Trophoblast cell (in vitro differentiated cells and primary cell): ENCODE data around the gene RGL1.
A peak's percentile ranks its signal among the peaks of the same experiment; 100 is the strongest.
"Not testable (repeated sequence)": the region's sequence is repeated elsewhere in the genome, so short reads cannot be mapped to it uniquely, and the experiment has no call there.

Experiments used
- DNase-seq, 2 donors: peaks; one replicate each; pipeline ENCODE4 v3.0.0-alpha.2; 2016
- H2AFZ ChIP-seq: 2 replicates; pipeline ENCODE4 v1.6.1; 2013; ENCODE audit warnings: low read length, moderate library complexity, mild to moderate bottlenecking; ENCODE audit not compliant: insufficient read depth, poor library complexity
- H2AK5ac ChIP-seq: 2 replicates; pipeline ENCODE4 v1.6.1; 2013; ENCODE audit warnings: mild to moderate bottlenecking, low read length
- H2BK120ac ChIP-seq: 2 replicates; pipeline ENCODE4 v1.6.1; 2013; ENCODE audit warnings: low read length, mild to moderate bottlenecking, moderate library complexity; ENCODE audit not compliant: insufficient read depth, poor library complexity
- H2BK12ac ChIP-seq: 2 replicates; pipeline ENCODE4 v1.6.1; 2013; ENCODE audit warnings: mild to moderate bottlenecking, low read length, moderate library complexity
- H2BK5ac ChIP-seq: 2 replicates; pipeline ENCODE4 v1.6.1; 2013; ENCODE audit warnings: low read length, low read depth, moderate library complexity, mild to moderate bottlenecking; ENCODE audit not compliant: poor library complexity
- H3K14ac ChIP-seq: 2 replicates; pipeline ENCODE4 v1.6.1; 2013; ENCODE audit warnings: mild to moderate bottlenecking, low read length
- H3K18ac ChIP-seq: 2 replicates; pipeline ENCODE4 v1.6.1; 2013; ENCODE audit warnings: mild to moderate bottlenecking, low read length
- H3K23ac ChIP-seq: 2 replicates; pipeline ENCODE4 v1.6.1; 2013; ENCODE audit warnings: low read length
- H3K27ac ChIP-seq: 2 replicates; pipeline ENCODE4 v1.5.1; 2013; ENCODE audit warnings: low read depth, mild to moderate bottlenecking, inconsistent platforms, low read length, moderate library complexity
- H3K27me3 ChIP-seq: 2 replicates; pipeline ENCODE4 v1.6.1; 2013; ENCODE audit warnings: inconsistent platforms, mild to moderate bottlenecking, low read length, moderate library complexity; ENCODE audit not compliant: insufficient read depth
- H3K36me3 ChIP-seq, 2 experiments: 1 replicate in 1 of 2; 2 replicates in 1 of 2; pipeline ENCODE4 v1.6.1; 2013; ENCODE audit warnings: low read length in 2 of 2, mild to moderate bottlenecking in 2 of 2, moderate library complexity in 1 of 2; ENCODE audit not compliant: insufficient read depth in 2 of 2, control insufficient read depth in 1 of 2
- H3K4ac ChIP-seq: 2 replicates; pipeline ENCODE4 v1.6.1; 2013; ENCODE audit warnings: low read depth, mild to moderate bottlenecking, low read length, moderate library complexity
- H3K4me1 ChIP-seq, 2 experiments: 1 replicate in 1 of 2; 2 replicates in 1 of 2; pipeline ENCODE4 v1.6.1; 2013; ENCODE audit warnings: low read length in 2 of 2, mild to moderate bottlenecking in 2 of 2, moderate library complexity in 1 of 2; ENCODE audit not compliant: insufficient read depth in 2 of 2, control insufficient read depth in 1 of 2
- H3K4me2 ChIP-seq: 2 replicates; pipeline ENCODE4 v1.6.1; 2013; ENCODE audit warnings: inconsistent platforms, mild to moderate bottlenecking, low read length, moderate library complexity
- H3K4me3 ChIP-seq: 2 replicates; pipeline ENCODE4 v1.5.1; 2013; ENCODE audit warnings: mild to moderate bottlenecking, low read depth, low read length, inconsistent platforms
- H3K79me1 ChIP-seq: one replicate; pipeline ENCODE4 v1.6.1; 2013; ENCODE audit warnings: low read length
- H3K79me2 ChIP-seq: 2 replicates; pipeline ENCODE4 v1.6.1; 2013; ENCODE audit warnings: low read length, mild to moderate bottlenecking; ENCODE audit not compliant: control insufficient read depth, insufficient read depth, poor library complexity
- H3K9ac ChIP-seq: 2 replicates; pipeline ENCODE4 v1.6.1; 2013; ENCODE audit warnings: mild to moderate bottlenecking, low read length
- H3K9me3 ChIP-seq: 2 replicates; pipeline ENCODE4 v1.6.1; 2013; ENCODE audit warnings: low read depth, mild to moderate bottlenecking, control low read depth, inconsistent platforms, low read length; ENCODE audit not compliant: insufficient read depth
- H4K12ac ChIP-seq: 2 replicates; pipeline ENCODE4 v1.6.1; 2013; ENCODE audit warnings: low read depth, mild to moderate bottlenecking, low read length, moderate library complexity
- H4K8ac ChIP-seq: 2 replicates; pipeline ENCODE4 v1.6.1; 2013; ENCODE audit warnings: low read depth, mild to moderate bottlenecking, low read length, moderate library complexity
- H4K91ac ChIP-seq: one replicate; pipeline ENCODE4 v1.6.1; 2013; ENCODE audit warnings: low read depth, mild to moderate bottlenecking, low read length, moderate library complexity
- WGBS: extraction: QIAGEN DNeasy Blood & Tissue Kit; methylation state at CpG from one replicate; pipeline ENCODE4 v1.1.7; 2013; ENCODE audit warnings: missing lambda C conversion rate; ENCODE audit not compliant: insufficient read length, insufficient coverage; ENCODE audit errors: extremely low coverage; 5-methylcytosine and 5-hydroxymethylcytosine counted together

The RGL1 gene

DNA sequence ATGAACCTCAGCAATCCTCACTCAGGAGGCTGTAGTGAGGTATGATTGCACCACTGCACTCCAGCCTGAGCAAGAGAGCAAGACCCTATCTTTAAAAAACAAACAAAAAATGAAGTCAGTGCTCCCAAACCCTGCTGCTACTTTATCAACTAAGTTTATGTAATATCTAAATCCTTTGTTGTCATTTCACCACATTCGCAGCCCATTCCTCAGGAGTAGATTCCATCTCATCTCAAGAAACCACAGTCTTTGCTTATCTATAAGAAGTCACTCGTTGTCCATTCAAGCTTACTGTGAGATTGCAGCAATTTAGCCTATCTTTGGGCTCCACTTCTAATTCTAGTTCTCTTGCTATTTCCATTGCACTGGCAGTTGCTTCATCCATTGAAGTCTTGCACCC lies 44.3 kb upstream of the RGL1 start:
- H3K36me3 ChIP-seq = no peaks in the 10 kb centered on the region
- no peak overlapping the region for H4K8ac ChIP-seq
- no peaks in the 10 kb centered on the region for H3K4me1 ChIP-seq

DNA sequence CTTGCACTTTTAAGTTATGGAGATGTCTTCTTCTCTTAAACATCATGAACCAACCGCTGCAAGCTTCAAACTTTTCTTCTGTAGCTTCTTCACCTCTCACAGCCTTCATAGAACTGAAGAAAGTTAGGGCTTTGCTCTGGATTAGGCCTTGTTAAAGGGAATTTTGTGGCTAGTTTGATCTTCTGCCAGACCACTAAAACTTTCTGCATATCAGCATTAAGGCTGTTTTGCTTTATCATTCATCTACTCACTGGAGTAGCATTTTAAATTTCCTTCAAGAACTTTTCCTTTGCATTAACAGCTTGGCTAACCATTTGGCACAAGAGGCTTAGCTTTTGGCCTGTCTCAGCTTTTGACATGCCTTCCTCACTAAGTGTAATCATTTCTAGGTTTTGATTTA lies 43.0 kb upstream of the RGL1 start:
- WGBS = no CpG with 5 or more reads among the region's 1 CpG
- Histone ChIP-seq H3K4ac (no peak overlapping the region), H3K4me1 (no peaks in the 10 kb centered on the region), H4K8ac (no peak overlapping the region), H3K27me3 (no peaks in the 10 kb centered on the region), H3K79me2 (no peaks in the 10 kb centered on the region), H3K79me1 (no peaks in the 10 kb centered on the region), H2AFZ (no peak overlapping the region), H3K14ac (no peak overlapping the region), H3K4me2 (no peak overlapping the region), H3K4me3 (no peak overlapping the region), H4K12ac (no peak overlapping the region), H3K9me3 (no peaks in the 10 kb centered on the region), H4K91ac (no peak overlapping the region), H3K9ac (no peak overlapping the region), H2AK5ac (no peak overlapping the region), H3K23ac (no peak overlapping the region), H2BK120ac (no peak overlapping the region), H3K27ac (no peak overlapping the region), H3K18ac (no peak overlapping the region), H2BK12ac (no peak overlapping the region), H2BK5ac (no peak overlapping the region), H3K36me3 (no peaks in the 10 kb centered on the region)
- DNase-seq = no peak

More for the DNA sequence above, 44.3 kb upstream of the RGL1 start:
- Histone ChIP-seq H2BK12ac (no peak overlapping the region), H3K9me3 (no peaks in the 10 kb centered on the region), H2BK120ac (no peak overlapping the region), H2BK5ac (no peak overlapping the region), H3K27ac (no peak overlapping the region), H3K4me2 (no peak overlapping the region), H2AFZ (no peak overlapping the region), H3K4ac (no peak overlapping the region), H2AK5ac (no peak overlapping the region), H3K18ac (no peak overlapping the region), H3K4me3 (no peak overlapping the region), H4K12ac (no peak overlapping the region), H4K91ac (no peak overlapping the region), H3K23ac (no peak overlapping the region), H3K79me2 (no peaks in the 10 kb centered on the region), H3K9ac (no peak overlapping the region), H3K14ac (no peak overlapping the region), H3K27me3 (no peaks in the 10 kb centered on the region), H3K79me1 (no peaks in the 10 kb centered on the region)
- WGBS = no CpG with 5 or more reads among the region's 2 CpGs
- peak; percentile 23 to 66 for DNase-seq

DNA sequence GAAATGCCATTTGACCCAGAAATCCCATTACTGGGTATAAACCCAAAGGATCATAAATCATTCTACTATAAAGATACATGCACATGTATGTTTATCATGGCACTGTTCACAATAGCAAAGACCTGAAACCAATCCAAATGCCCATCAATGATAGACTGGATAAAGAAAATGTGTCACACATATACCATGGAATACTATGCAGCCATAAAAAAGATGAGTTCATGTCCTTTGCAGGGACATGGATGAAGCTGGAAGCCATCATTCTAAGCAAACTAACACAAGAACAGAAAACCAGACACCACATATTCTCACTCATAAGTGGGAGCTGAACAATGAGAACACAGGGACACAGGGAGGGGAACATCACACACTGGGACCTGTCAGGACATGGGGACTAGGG lies 42.1 kb upstream of the RGL1 start:
- H3K4me3 ChIP-seq, H3K4ac ChIP-seq, H3K79me2 ChIP-seq, H3K9ac ChIP-seq, H4K8ac ChIP-seq, H2AK5ac ChIP-seq, H3K27ac ChIP-seq, H3K4me2 ChIP-seq, H2BK5ac ChIP-seq, H3K4me1 ChIP-seq, H4K12ac ChIP-seq, H3K14ac ChIP-seq, H3K36me3 ChIP-seq, H2AFZ ChIP-seq, H3K27me3 ChIP-seq, H4K91ac ChIP-seq, H2BK120ac ChIP-seq, H3K79me1 ChIP-seq, H3K18ac ChIP-seq, DNase-seq, H2BK12ac ChIP-seq, H3K23ac ChIP-seq, H3K9me3 ChIP-seq: not testable (repeated sequence)

DNA sequence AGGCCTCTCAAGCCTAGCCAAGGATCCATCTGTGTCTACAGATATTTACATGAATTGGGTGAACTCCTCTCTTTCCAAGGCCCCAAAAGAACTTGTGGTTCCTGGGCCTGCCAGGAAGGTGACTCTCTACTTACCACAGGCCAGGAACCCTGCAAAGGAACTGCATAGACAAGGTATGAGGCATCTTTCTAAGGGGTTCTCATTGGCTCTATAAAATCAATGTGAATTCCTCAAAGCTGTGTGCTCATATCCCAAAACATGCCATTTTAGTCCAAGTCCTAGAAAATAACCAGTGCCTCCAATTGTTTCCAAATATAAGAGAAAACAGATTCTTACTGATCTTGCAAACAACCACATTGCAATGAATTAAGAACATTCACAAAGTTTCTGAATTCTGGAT lies 39.9 kb upstream of the RGL1 start:
- H3K4me2 ChIP-seq = no peak overlapping the region
- no peak overlapping the region for H3K14ac ChIP-seq
- H3K9me3 ChIP-seq = no peaks in the 10 kb centered on the region
- H4K8ac ChIP-seq = no peak overlapping the region
- no peak overlapping the region for H4K91ac ChIP-seq
- no peak overlapping the region for H4K12ac ChIP-seq
- no peak for DNase-seq
- H3K27ac ChIP-seq = no peak overlapping the region
- H3K4ac ChIP-seq = no peak overlapping the region
- H2BK12ac ChIP-seq = no peak overlapping the region
- H3K36me3 ChIP-seq = no peaks in the 10 kb centered on the region
- no peaks in the 10 kb centered on the region for H3K27me3 ChIP-seq
- H3K79me1 ChIP-seq = no peaks in the 10 kb centered on the region
- no peak overlapping the region for H2BK5ac ChIP-seq
- H2AFZ ChIP-seq = no peak overlapping the region
- H3K9ac ChIP-seq = no peak overlapping the region
- no peaks in the 10 kb centered on the region for H3K79me2 ChIP-seq
- no peak overlapping the region for H3K23ac ChIP-seq
- H2AK5ac ChIP-seq = no peak overlapping the region
- H3K18ac ChIP-seq = no peak overlapping the region
- no peak overlapping the region for H3K4me3 ChIP-seq
- no peak overlapping the region for H2BK120ac ChIP-seq
- no peaks in the 10 kb centered on the region for H3K4me1 ChIP-seq
